GM19455 (cell line): ENCODE results near the gene SPOCK1.

Source experiments
- ATAC-seq: cut with Tn5 transposase; IDR thresholded peaks from one replicate; pipeline ENCODE4 v1.9.1; 2021; ENCODE audit not compliant: unreplicated experiment

Gene SPOCK1

GRCh38 chr5:137496919-137497318 lies 2.2 kb downstream of the SPOCK1 start:
- ATAC-seq, result no peak

- no peak for ATAC-seq
Measured at GRCh38 chr5:137492331-137492730, 6.8 kb downstream of the SPOCK1 start.

- no peak for ATAC-seq
Measured at GRCh38 chr5:137491121-137491520, 8.0 kb downstream of the SPOCK1 start.

DNA sequence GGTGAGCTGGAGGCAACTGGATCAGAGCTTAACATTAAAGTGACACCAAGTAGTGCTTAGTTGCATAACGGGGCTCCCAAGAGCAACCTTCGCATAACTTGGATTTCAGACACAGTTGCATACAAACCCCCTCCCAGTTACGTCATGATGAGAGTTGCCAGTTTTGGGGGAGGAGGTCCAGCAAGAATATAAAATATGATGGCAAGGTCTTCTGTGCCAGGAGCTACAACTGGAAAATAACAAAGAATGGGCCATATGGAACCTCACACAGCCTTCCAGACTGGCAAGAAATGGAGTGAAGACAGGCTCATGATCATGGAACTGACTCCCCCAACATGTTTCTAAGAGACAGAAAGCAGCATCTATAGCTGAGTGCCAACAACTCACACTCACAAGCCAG lies 8.5 kb downstream of the SPOCK1 start:
- no peak for ATAC-seq

DNA sequence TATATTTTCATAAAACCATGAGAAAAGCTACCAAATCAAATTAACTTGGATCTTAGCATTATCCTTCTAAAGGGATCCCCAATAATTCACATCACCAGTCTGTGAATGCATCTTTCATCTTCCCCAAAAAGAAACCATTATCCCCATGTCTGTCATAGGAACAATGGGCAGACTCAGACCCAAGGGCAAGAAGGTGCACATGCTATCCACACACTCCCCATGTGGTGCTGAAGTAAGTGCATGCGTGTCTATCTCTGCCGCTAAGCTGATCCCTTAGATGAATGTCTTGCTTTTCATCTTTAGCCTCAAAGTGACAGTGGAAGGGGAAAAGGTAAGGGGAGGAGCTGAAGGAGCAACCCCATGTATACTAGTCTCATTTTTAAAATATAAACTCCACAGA lies 10.2 kb downstream of the SPOCK1 start:
- ATAC-seq, result no peak

- no peak for ATAC-seq
Measured at GRCh38 chr5:137488516-137488915, 10.6 kb downstream of the SPOCK1 start.

DNA sequence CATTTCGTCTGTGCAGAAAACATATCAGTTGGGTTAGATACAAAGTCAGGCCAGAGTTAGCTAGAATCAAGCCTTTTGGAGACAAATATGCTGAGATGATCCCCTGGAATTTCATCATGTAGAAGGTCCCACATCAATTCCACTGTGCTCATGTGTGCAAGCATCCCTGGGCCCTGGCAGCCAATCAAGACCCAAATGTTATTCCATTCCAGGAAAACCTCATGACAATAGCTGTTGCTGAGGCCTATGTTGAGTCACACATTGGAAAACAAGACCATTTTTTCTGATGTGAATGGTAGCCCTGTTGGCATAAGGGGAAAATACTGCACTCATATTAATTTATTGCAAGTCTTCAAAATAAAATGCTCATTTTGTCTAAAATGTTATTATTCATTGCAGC lies 11.5 kb downstream of the SPOCK1 start:
- ATAC-seq, result no peak

DNA sequence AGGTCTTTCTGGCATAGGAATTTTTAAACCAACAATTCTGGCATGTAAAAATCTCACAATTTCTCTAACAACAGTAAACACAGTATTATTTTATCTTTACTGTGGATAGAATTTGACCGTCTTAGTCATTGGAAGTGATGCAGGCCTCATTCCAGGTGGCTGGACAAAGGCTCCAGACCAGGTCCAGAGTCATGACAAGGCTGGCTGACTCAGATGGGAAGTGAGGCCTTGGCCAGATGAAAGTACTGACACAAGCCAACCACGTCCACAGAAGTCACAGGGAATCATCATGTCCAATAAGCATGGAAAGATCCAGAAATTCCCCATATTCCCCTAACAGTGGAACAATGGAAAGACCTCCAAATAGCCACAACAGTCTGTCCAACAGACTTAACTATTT lies 12.4 kb downstream of the SPOCK1 start:
- no peak for ATAC-seq

- no peak for ATAC-seq
Measured at GRCh38 chr5:137481596-137481995, 17.5 kb downstream of the SPOCK1 start.

GRCh38 chr5:137478043-137478442 lies 21.1 kb downstream of the SPOCK1 start:
- ATAC-seq, result no peak

DNA sequence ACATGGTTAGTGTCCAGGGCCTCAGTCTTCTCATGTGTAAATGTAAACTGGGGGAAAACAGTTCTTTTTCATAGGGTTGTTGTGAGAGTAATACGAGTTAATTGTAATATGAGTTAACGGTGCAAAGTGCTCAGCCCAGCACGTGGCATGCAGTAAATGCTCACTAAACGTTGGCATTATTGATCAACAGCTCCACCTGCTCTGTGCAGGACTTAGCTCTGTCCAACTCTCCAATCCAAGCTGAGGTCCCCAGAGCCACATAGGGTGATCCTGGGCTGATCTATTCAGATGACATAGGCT lies 28.3 kb downstream of the SPOCK1 start:
- no peak for ATAC-seq

DNA sequence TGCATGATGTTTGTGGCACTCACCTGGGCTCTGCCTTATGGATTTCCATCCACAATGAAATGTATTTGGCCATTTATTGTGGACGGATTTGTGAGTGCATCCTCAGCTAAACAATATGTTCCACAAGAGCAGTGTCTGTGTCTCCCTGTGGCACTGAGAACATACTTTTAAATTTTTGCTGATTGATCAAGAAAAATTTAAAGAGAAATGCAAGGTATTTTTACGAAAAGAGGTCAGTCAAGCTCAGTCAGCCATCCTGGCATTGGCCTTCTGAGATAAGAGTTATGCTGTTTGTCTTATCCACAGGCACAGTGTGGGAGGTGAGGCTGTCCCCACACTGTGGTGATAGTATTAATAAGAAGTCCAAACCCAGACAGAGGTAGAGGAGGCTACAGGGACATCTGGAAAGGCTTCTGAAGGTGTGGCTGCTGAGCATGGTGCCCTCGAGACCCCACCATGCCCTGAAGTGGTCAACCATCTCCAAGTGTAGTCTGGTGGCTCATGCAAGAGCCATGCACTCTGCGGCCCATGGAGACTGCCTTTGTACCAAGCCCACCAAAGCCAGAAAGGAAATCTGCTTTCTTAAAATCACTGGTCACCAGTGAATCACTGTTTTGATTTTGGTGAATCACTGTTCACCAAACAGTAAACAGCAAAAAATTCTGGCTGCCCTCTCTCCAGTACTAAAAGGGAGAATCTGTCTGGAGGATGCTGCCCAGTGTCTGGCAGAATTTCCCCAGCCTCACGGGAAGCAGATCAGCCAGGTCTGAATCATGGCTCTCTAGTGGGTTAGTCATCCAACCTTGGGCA lies 28.8 kb downstream of the SPOCK1 start:
- no peak for ATAC-seq

DNA sequence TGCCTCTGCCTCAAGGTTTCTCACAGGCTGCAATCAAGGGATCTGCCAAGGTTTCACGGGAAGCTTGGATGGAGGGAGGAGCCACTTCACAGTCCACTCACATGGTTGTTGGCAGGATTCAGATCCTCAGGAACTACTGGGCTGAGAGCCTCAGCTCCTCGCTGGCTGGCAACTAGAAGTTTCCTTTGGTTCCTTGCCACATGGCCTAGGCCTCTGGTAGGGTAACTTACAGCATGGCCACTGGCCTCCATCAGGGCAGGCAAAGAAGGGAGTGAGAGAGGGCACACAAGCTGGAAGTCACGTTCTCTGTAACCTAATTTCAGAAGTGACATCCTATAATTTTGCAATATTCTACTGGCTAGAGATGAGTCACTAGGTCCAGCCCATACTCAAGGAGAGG lies 32.2 kb downstream of the SPOCK1 start:
- ATAC-seq, result no peak

DNA sequence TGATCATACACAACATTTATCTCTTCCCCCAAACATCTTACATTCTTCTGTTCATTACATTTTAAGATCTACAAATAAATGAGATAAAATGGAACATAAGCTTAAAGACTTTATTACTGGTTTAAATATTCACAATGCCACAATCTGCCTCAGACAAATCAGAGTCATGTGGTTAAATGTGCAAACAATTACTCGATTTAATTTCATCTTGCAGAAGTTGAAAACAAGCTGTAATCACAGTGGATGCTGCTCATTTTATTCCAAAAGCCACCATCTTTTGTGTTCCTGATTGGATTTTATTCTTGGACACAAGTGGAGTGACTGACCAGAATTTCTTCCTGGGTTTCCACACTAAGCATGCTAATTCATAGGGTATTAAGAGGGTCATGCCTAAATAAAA lies 33.2 kb downstream of the SPOCK1 start:
- ATAC-seq, result no peak

- no peak for ATAC-seq
Measured at GRCh38 chr5:137462816-137463520, 36.2 kb downstream of the SPOCK1 start.

- no peak for ATAC-seq
Measured at GRCh38 chr5:137462265-137462590, 36.9 kb downstream of the SPOCK1 start.

DNA sequence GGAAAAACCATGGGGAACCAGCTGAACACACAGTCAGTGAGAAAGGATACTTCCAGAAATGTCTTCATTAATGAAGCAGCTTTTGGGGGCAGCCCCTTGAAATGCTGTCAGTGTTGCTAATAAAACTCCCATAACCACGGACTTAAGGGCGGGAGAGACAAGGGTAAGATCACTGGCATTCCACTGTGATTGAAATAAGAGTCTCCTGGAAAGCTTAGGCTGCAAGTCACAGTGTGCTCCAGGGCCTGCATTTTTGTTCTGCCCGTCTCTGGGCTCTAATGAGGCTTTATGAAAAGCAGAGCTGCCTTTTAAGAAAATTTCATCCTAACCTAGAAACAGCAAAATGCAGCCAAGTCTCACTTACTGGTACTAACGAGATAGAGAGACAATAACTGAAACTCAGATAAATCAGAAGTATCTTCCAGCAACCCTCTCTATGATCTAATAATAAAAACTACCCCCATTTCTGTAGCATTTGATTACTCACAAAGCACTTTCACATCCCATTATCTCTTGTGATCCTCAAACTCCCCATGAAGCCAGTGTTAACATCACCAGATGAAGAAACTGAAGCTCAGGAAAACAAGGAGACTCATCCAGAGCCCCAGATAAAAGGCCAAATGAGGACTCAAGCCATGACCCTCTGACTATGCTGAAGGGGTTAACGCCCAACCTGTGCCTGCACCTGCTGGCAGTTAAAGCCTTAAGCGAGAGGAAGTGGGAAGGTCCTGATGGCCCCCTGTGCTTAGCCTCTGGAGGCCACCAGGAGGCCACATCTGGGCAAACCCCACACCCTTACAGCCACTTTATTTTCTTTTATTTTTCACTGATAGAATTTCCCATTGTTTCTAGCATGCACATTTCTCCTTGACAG lies 37.5 kb downstream of the SPOCK1 start:
- no peak for ATAC-seq

GRCh38 chr5:137454671-137455070 lies 44.5 kb downstream of the SPOCK1 start:
- ATAC-seq, result no peak

- no peak for ATAC-seq
Measured at GRCh38 chr5:137453483-137454080, 45.5 kb downstream of the SPOCK1 start.

- no peak for ATAC-seq
Measured at GRCh38 chr5:137450759-137451158, 48.4 kb downstream of the SPOCK1 start.

DNA sequence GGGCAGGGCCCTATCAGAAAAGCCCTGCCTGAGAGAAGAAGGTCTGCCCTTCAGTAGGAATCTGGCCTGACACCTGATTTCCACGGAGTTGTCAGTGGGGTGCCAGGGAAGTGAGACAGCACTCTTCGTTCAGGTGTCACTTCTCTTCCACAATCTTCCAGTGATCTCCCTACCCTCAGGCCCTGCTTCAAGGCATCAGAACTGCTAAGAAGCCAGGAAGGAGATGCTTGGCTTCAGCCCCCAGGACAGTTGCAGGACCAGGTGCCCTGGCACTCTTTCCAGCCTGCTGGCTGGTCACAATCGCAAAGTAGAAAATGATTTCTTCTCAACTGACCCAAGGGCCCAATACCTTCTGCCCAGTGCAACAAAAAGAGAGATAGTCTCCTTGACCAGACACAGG lies 50.3 kb downstream of the SPOCK1 start:
- ATAC-seq, result no peak

DNA sequence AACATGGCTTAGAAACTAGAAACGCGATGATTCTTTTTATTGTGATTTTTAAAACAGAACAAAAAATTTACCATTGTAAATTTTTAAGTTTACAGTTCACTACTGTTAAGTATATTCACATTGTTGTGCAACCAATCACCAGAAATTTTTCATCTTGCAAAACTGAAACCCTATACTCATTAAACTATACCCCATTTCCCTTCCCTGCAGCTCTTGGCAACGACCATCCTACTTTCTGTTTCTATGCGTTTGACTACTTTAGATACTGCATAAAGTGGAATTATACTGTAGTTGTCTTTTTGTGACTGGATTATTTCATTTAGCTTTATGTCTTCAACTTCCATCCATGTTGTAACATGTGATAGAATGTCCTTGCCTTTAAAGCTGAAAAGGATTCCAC lies 52.5 kb downstream of the SPOCK1 start:
- no peak for ATAC-seq
